Vagina (tissue), 2 donors: ENCODE data around the gene NEK7.

Source experiments
- CTCF ChIP-seq, 3 experiments: fragments of 450-650 bp in 2 of 3; fragments of 200-600 bp in 1 of 3; sonication (generic) in 1 of 3; IDR thresholded peaks; one replicate each; pipeline ENCODE4 v1.5.1; 2017 to 2019; ENCODE audit warnings: antibody characterized with exemption in 3 of 3, mild to moderate bottlenecking in 2 of 3, moderate library complexity in 2 of 3
- POLR2A ChIP-seq, 2 donors: fragments of 450-650 bp; IDR thresholded peaks; one replicate each; pipeline ENCODE4 v1.6.1; 2017; ENCODE audit warnings: antibody characterized with exemption in 2 of 2, mild to moderate bottlenecking in 2 of 2, moderate library complexity in 2 of 2
- POLR2AphosphoS5 ChIP-seq, 2 donors: sonication (generic); formaldehyde crosslinking; IDR thresholded peaks; one replicate each; pipeline ENCODE4 v1.9.0; 2017; ENCODE audit warnings: antibody characterized with exemption in 2 of 2, mild to moderate bottlenecking in 2 of 2, low read depth in 1 of 2; ENCODE audit not compliant: insufficient read depth in 1 of 2

GRCh38 chr1:198281911-198282310 lies 125.1 kb downstream of the NEK7 start:
- TF ChIP-seq CTCF (IDR thresholded peaks at IDR 0.05) (no peak), POLR2A (IDR thresholded peaks at IDR 0.05) (no peak), POLR2AphosphoS5 (IDR thresholded peaks at IDR 0.05; ENCODE audit: insufficient read depth in 1 of 2, low read depth in 1 of 2) (no peak)
